ENCODE measurements around the gene ATP1B2. TPM values are rescaled to one million over a fixed set of nuclear protein-coding genes. Genes with fewer than 3 reads are reported as not detected.
A peak's percentile ranks its signal among the peaks of the same experiment; 100 is the strongest.

The ATP1B2 gene
- total RNA-seq, 4 donors from 2014 or later, result 0.09 to 1.5 (median 0.21) TPM; not detected in 1

DNA sequence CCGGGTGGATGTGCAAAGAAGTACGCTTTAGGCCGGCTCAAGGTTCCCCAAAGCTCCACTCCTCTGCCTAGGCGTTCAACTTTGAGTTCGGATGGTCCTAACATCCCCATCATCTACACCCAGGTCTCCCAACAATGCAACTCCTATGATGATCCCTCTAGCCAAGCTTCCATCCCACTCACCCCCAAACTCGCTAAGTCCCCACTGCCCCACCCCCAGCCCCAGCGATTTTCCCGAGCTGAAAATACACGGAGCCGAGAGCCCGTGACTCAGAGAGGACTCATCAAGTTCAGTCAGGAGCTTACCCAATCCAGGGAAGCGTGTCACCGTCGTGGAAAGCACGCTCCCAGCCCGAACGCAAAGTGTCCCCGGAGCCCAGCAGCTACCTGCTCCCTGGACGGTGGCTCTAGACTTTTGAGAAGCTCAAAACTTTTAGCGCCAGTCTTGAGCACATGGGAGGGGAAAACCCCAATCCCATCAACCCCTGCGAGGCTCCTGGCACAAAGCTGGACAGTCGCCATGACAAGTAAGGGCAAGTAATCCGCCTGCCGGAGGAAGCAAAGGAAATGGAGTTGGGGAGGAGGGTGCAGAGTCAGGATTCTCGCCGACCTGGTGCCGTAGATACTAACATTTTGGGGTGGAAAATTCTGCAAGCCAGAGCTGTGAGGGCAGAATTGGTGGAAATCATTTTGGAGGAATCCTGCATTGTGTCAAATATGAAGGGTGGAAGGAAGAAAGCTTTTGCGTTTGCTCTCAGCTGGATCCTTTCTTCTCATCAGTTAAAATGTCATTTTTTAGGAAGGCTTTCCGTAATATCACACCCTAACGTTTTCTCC, 36.6 kb downstream of the ATP1B2 start, which contains the start of gene TP53:
Gene TP53, minus strand, starts transcription at position 419 of the 836 bp plus-strand sequence. CDS start 10,896 bp downstream, outside the sequence.
- 0 to 2% methylated on average over 16 to 24 of the region's 30 CpGs for WGBS, 2 donors
- intact Hi-C loops (cut with DNase I), result no loop called here
- Histone ChIP-seq H3K36me3 (peaks cover 0 to 22% (median 0%) of the 10 kb centered on the region in 3 donors), H3K27ac (peak within 1 kb of the TSS; percentile 93 to 97 (median 94)), H3K27me3 (no peaks in the 10 kb centered on the region), H3K4me1 (peaks cover 9 to 49% (median 24%) of the 10 kb centered on the region in 3 donors), H3K4me3 (peak within 1 kb of the TSS; percentile 63 to 87 (median 78)), H3K9me3 (no peaks in the 10 kb centered on the region)
- TF ChIP-seq, protein P1, sequence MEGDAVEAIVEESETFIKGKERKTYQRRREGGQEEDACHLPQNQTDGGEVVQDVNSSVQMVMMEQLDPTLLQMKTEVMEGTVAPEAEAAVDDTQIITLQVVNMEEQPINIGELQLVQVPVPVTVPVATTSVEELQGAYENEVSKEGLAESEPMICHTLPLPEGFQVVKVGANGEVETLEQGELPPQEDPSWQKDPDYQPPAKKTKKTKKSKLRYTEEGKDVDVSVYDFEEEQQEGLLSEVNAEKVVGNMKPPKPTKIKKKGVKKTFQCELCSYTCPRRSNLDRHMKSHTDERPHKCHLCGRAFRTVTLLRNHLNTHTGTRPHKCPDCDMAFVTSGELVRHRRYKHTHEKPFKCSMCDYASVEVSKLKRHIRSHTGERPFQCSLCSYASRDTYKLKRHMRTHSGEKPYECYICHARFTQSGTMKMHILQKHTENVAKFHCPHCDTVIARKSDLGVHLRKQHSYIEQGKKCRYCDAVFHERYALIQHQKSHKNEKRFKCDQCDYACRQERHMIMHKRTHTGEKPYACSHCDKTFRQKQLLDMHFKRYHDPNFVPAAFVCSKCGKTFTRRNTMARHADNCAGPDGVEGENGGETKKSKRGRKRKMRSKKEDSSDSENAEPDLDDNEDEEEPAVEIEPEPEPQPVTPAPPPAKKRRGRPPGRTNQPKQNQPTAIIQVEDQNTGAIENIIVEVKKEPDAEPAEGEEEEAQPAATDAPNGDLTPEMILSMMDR (IDR thresholded peaks at IDR 0.05), result peak in 1 of 6 experiments; percentile 51
- peak in 3 of 4 donors; percentile 56 to 82 (median 67) for TF ChIP-seq POLR2A (IDR thresholded peaks at IDR 0.05)
- DNase-seq, result peak; percentile 46

DNA sequence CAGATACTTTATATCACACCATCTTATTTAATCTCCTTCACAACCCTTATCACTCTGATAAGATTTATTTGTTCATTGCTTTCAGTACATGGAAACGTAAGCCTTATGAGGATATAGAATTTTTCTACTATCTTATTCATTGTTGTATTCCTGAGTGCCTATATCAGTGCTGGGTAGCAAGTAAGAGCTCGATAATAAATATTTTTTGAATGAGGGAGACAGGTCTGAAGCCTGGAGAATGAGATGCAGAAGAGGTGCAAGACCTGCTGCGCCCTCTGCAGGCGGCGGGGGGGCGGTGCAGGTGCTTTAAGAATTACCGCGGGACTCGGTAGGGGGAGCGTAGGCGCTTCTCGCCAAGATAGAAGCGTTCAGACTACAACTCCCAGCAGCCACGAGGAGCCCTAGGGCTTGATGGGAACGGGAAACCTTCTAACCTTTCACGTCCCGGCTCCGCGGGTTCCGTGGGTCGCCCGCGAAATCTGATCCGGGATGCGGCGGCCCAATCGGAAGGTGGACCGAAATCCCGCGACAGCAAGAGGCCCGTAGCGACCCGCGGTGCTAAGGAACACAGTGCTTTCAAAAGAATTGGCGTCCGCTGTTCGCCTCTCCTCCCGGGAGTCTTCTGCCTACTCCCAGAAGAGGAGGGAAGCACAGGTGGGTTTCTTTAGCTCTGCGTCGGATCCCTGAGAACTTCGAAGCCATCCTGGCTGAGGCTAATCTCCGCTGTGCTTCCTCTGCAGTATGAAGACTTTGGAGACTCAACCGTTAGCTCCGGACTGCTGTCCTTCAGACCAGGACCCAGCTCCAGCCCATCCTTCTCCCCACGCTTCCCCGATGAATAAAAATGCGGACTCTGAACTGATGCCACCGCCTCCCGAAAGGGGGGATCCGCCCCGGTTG, 37.4 kb downstream of the ATP1B2 start, which contains the start of gene WRAP53:
Gene WRAP53, plus strand, starts transcription at position 570 of the 900 bp plus-strand sequence. Its CDS starts 172 bp downstream, at position 742.
- H3K27me3 ChIP-seq, result no peaks in the 10 kb centered on the region
- intact Hi-C loops (cut with DNase I), result no loop called here

DNA sequence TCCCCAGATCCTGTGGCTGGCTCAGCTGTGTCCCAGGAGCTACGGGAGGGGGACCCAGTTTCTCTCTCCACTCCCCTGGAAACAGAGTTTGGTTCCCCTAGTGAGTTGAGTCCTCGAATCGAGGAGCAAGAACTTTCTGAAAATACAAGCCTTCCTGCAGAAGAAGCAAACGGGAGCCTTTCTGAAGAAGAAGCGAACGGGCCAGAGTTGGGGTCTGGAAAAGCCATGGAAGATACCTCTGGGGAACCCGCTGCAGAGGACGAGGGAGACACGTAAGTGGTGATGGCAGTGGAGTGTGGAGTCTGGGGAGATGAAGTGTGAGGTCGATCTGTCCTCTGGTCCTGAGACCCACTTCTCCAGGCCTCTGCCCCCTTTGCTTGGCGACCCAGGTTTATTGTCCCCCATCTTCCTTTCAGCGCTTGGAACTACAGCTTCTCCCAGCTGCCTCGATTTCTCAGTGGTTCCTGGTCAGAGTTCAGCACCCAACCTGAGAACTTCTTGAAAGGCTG, 38.1 kb downstream of the ATP1B2 start:
- peaks cover 9 to 46% (median 23%) of the 10 kb centered on the region in 3 donors for H3K4me1 ChIP-seq

More for the DNA sequence above, 37.4 kb downstream of the ATP1B2 start, which contains the start of gene WRAP53:
- Histone ChIP-seq H3K4me3 (peak within 1 kb of the TSS; percentile 63 to 87 (median 78)), H3K27ac (peak within 1 kb of the TSS; percentile 93 to 97 (median 94)), H3K9me3 (no peaks in the 10 kb centered on the region), H3K4me1 (peaks cover 9 to 49% (median 24%) of the 10 kb centered on the region in 3 donors), H3K36me3 (peaks cover 0 to 28% (median 0%) of the 10 kb centered on the region in 3 donors)
- peak in 1 of 4 donors; percentile 19 for TF ChIP-seq POLR2A (IDR thresholded peaks at IDR 0.05)
- TF ChIP-seq, protein P1 (IDR thresholded peaks at IDR 0.05), result peak; percentile 97 to 100 (median 99)
- 0 to 1% methylated on average over 20 to 29 of the region's 51 CpGs for WGBS, 2 donors
- DNase-seq, result peak; percentile 80

DNA sequence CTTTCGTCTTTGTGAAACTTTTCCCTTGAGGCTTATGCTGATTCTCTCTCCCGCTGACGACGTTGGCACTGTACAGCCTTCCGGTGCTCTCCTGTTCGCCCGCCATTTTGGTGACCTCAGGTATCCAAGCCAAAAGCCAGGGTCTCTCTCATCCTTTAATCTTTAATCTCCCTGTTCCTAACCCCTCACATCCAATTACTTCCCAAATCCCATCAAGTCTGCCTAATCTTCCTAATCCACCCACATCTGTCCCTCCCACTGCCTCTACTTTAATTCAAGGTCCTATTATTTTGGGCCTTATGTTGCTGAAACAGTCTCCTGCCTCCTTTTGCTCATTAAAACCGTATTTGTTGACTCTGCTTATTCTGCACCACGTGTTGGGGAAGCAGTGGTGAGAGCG, 44.9 kb downstream of the ATP1B2 start:
- Histone ChIP-seq H3K4me1 (no peaks in the 10 kb centered on the region), H3K4me3 (no peak overlapping the region), H3K36me3 (peaks cover 0 to 42% (median 0%) of the 10 kb centered on the region in 3 donors), H3K27me3 (no peaks in the 10 kb centered on the region), H3K9me3 (no peaks in the 10 kb centered on the region), H3K27ac (no peak overlapping the region)
- WGBS, 2 donors, result 92 to 95% methylated on average over 10 of the region's 10 CpGs
- intact Hi-C loops (cut with DNase I), result no loop called here
- DNase-seq, result no peak
- TF ChIP-seq POLR2A (IDR thresholded peaks at IDR 0.05), result no peak
- TF ChIP-seq, protein P1 (IDR thresholded peaks at IDR 0.05), result no peak

More for the DNA sequence above, 38.1 kb downstream of the ATP1B2 start:
- 13 to 18% methylated on average over 7 to 10 of the region's 13 CpGs for WGBS, 2 donors
- H3K27me3 ChIP-seq, result no peaks in the 10 kb centered on the region
- TF ChIP-seq POLR2A (IDR thresholded peaks at IDR 0.05), result no peak
- TF ChIP-seq, protein P1 (IDR thresholded peaks at IDR 0.05), result no peak
- peak overlapping the region; percentile 54 to 86 (median 66) for H3K4me3 ChIP-seq
- peaks cover 0 to 33% (median 0%) of the 10 kb centered on the region in 3 donors for H3K36me3 ChIP-seq
- peak overlapping the region; percentile 66 to 93 (median 72) for H3K27ac ChIP-seq
- intact Hi-C loops (cut with DNase I), result no loop called here
- H3K9me3 ChIP-seq, result no peaks in the 10 kb centered on the region
- no peak for DNase-seq
